DOHH2 (cell line): ENCODE results near the gene MYOF.

Source experiments
- H3F3A ChIP-seq: fragments of 200-600 bp; sonication (generic), shearing (Covaris generic); 2 replicates; pipeline ENCODE4 v1.6.0; 2016; ENCODE audit warnings: antibody characterized with exemption, mild to moderate bottlenecking; ENCODE audit not compliant: control insufficient read depth, insufficient read depth
- H3K27ac ChIP-seq: fragments of 200-600 bp; sonication (generic); 2 replicates; pipeline ENCODE4 v1.5.1; 2014; ENCODE audit warnings: low read depth, mild to moderate bottlenecking, low read length, moderate library complexity
- H3K27me3 ChIP-seq: fragments of 200-600 bp; sonication (generic); 2 replicates; pipeline ENCODE4 v1.6.1; 2014; ENCODE audit warnings: mild to moderate bottlenecking, low read length, mixed read lengths; ENCODE audit not compliant: control insufficient read depth
- H3K36me3 ChIP-seq: fragments of 200-600 bp; sonication (generic); 2 replicates; pipeline ENCODE4 v1.6.1; 2014; ENCODE audit warnings: mild to moderate bottlenecking, low read length, moderate library complexity, mixed read lengths; ENCODE audit not compliant: control insufficient read depth
- H3K4me1 ChIP-seq: fragments of 200-600 bp; sonication (generic); 2 replicates; pipeline ENCODE4 v1.6.1; 2014; ENCODE audit warnings: mild to moderate bottlenecking, low read length, mixed read lengths; ENCODE audit not compliant: control insufficient read depth
- H3K4me2 ChIP-seq: fragments of 200-600 bp; sonication (generic); 2 replicates; pipeline ENCODE4 v1.6.0; 2014; ENCODE audit warnings: mild to moderate bottlenecking, low read length, moderate library complexity
- H3K4me3 ChIP-seq: fragments of 200-600 bp; sonication (generic); 2 replicates; pipeline ENCODE4 v1.5.1; 2014; ENCODE audit warnings: mild to moderate bottlenecking, low read length, mixed read lengths
- H3K79me2 ChIP-seq: fragments of 200-600 bp; sonication (generic); 2 replicates; pipeline ENCODE4 v1.6.1; 2014; ENCODE audit warnings: mild to moderate bottlenecking, low read length, mixed read lengths; ENCODE audit not compliant: control insufficient read depth
- H3K9me2 ChIP-seq: fragments of 200-600 bp; sonication (generic); replicated peaks from 2 replicates; pipeline ENCODE4 v1.6.1; 2014; ENCODE audit warnings: mild to moderate bottlenecking, low read length, mixed read lengths; ENCODE audit not compliant: control insufficient read depth
- H3K9me3 ChIP-seq: fragments of 200-600 bp; sonication (generic); 2 replicates; pipeline ENCODE4 v1.6.1; 2014; ENCODE audit warnings: antibody characterized with exemption, low read length, mixed read lengths; ENCODE audit not compliant: control insufficient read depth, insufficient read depth
- H4K20me1 ChIP-seq: fragments of 200-600 bp; sonication (generic); 2 replicates; pipeline ENCODE4 v1.6.0; 2014; ENCODE audit warnings: low read depth, mild to moderate bottlenecking, antibody characterized with exemption, low read length, moderate library complexity; ENCODE audit not compliant: control insufficient read depth, insufficient read depth
- CTCF ChIP-seq: fragments of 200-600 bp; sonication (generic); IDR thresholded peaks from one replicate; pipeline ENCODE4 v1.5.1; 2014; ENCODE audit warnings: antibody characterized with exemption, mild to moderate bottlenecking, low read depth, low read length; ENCODE audit not compliant: poor library complexity, severe bottlenecking
- EZH2phosphoT487 ChIP-seq: fragments of 200-600 bp; sonication (generic); IDR thresholded peaks from 2 replicates; pipeline ENCODE4 v1.6.1; 2017; ENCODE audit warnings: borderline replicate concordance, mild to moderate bottlenecking, antibody characterized with exemption, low read length, moderate library complexity, mixed read lengths

Gene MYOF

GRCh38 chr10:93370961-93371360, 111.2 kb downstream of the MYOF start:
- Histone ChIP-seq H3K27me3 (peaks cover 8% of the 10 kb centered on the region; the same call in 1 of the 2 replicates), H3K27ac (no peak overlapping the region), H3K36me3 (no peaks in the 10 kb centered on the region), H3K79me2 (no peaks in the 10 kb centered on the region), H3K9me2 (no peaks in the 10 kb centered on the region), H3K4me3 (no peak overlapping the region), H4K20me1 (no peaks in the 10 kb centered on the region), H3F3A (no peaks in the 10 kb centered on the region), H3K4me1 (no peaks in the 10 kb centered on the region), H3K9me3 (no peaks in the 10 kb centered on the region), H3K4me2 (no peak overlapping the region)
- no peak for TF ChIP-seq EZH2phosphoT487
- TF ChIP-seq CTCF, result no peak

GRCh38 chr10:93369588-93370164, 112.5 kb downstream of the MYOF start:
- Histone ChIP-seq H3K79me2 (no peaks in the 10 kb centered on the region), H3F3A (no peaks in the 10 kb centered on the region), H3K9me2 (no peaks in the 10 kb centered on the region), H3K4me2 (no peak overlapping the region), H3K9me3 (no peaks in the 10 kb centered on the region), H3K27me3 (peaks cover 8% of the 10 kb centered on the region; the same call in 1 of the 2 replicates), H3K4me1 (no peaks in the 10 kb centered on the region), H3K36me3 (no peaks in the 10 kb centered on the region), H4K20me1 (no peaks in the 10 kb centered on the region), H3K4me3 (no peak overlapping the region), H3K27ac (no peak overlapping the region)
- TF ChIP-seq EZH2phosphoT487, result no peak

- H3K4me2 ChIP-seq, result no peak overlapping the region
- no peaks in the 10 kb centered on the region for H3K9me3 ChIP-seq
- H3K27me3 ChIP-seq, result peaks cover 8% of the 10 kb centered on the region; the same call in 1 of the 2 replicates
- H3K79me2 ChIP-seq, result no peaks in the 10 kb centered on the region
- H3K9me2 ChIP-seq, result no peaks in the 10 kb centered on the region
- no peak overlapping the region for H3K4me3 ChIP-seq
- H3K36me3 ChIP-seq, result no peaks in the 10 kb centered on the region
- no peak for TF ChIP-seq EZH2phosphoT487
- TF ChIP-seq CTCF, result no peak
- H3F3A ChIP-seq, result no peaks in the 10 kb centered on the region
- H3K4me1 ChIP-seq, result no peaks in the 10 kb centered on the region
- no peaks in the 10 kb centered on the region for H4K20me1 ChIP-seq
- no peak overlapping the region for H3K27ac ChIP-seq
These were observed 113.9 kb downstream of the MYOF start for GRCh38 chr10:93368210-93368609.

GRCh38 chr10:93367664-93368063, 114.5 kb downstream of the MYOF start:
- no peak for TF ChIP-seq EZH2phosphoT487
- no peak for TF ChIP-seq CTCF
- Histone ChIP-seq H3K36me3 (no peaks in the 10 kb centered on the region), H3K9me2 (no peaks in the 10 kb centered on the region), H3K9me3 (no peaks in the 10 kb centered on the region), H3K27ac (no peak overlapping the region), H3K4me3 (no peak overlapping the region), H4K20me1 (no peaks in the 10 kb centered on the region), H3K27me3 (peaks cover 8% of the 10 kb centered on the region; the same call in 1 of the 2 replicates), H3K4me1 (no peaks in the 10 kb centered on the region), H3K79me2 (no peaks in the 10 kb centered on the region), H3F3A (no peaks in the 10 kb centered on the region), H3K4me2 (no peak overlapping the region)
